SK-N-SH treated with all-trans-retinoic acid at 6 μM for 48 hours (cell line): ENCODE measurements around the gene DIP2C.

Source experiments
- CREB5 ChIP-seq: fragments of 250-450 bp; sonication (Bioruptor Pico); IDR thresholded peaks from 2 replicates; pipeline ENCODE4 v1.5.1; 2020; ENCODE audit warnings: low read depth, mild to moderate bottlenecking, moderate library complexity
- CSRNP3 ChIP-seq: fragments of 250-450 bp; sonication (Bioruptor Pico); IDR thresholded peaks from 2 replicates; pipeline ENCODE4 v1.5.1; 2021; ENCODE audit warnings: mild to moderate bottlenecking, moderate library complexity
- GLIS3 ChIP-seq: fragments of 250-450 bp; sonication (Bioruptor Pico); IDR thresholded peaks from 2 replicates; pipeline ENCODE4 v1.5.0; 2020; ENCODE audit warnings: mild to moderate bottlenecking, moderate library complexity
- PATZ1 ChIP-seq: fragments of 250-450 bp; sonication (Bioruptor Pico); IDR thresholded peaks from 2 replicates; pipeline ENCODE4 v1.8.0; 2020; ENCODE audit warnings: mild to moderate bottlenecking, moderate library complexity, borderline replicate concordance
- POU6F1 ChIP-seq: fragments of 250-450 bp; sonication (Bioruptor Pico); IDR thresholded peaks from 2 replicates; pipeline ENCODE4 v1.8.0; 2021; ENCODE audit warnings: low read depth, mild to moderate bottlenecking, moderate library complexity, borderline replicate concordance
- PPARA ChIP-seq: fragments of 250-450 bp; sonication (Bioruptor Pico); IDR thresholded peaks from 2 replicates; pipeline ENCODE4 v1.5.0; 2020; ENCODE audit warnings: mild to moderate bottlenecking, borderline replicate concordance
- RARB ChIP-seq: fragments of 250-450 bp; sonication (Bioruptor Pico); IDR thresholded peaks from 2 replicates; pipeline ENCODE4 v1.8.0; 2021; ENCODE audit warnings: mild to moderate bottlenecking, moderate library complexity
- TOX ChIP-seq: fragments of 250-450 bp; sonication (Bioruptor Pico); IDR thresholded peaks from 2 replicates; pipeline ENCODE4 v1.8.0; 2021; ENCODE audit warnings: mild to moderate bottlenecking, moderate library complexity, borderline replicate concordance
- ZFP3 ChIP-seq: fragments of 250-450 bp; sonication (Bioruptor Pico); IDR thresholded peaks from 2 replicates; pipeline ENCODE4 v1.5.0; 2020; ENCODE audit warnings: mild to moderate bottlenecking, moderate library complexity

- TF ChIP-seq RARB (no peak), TOX (no peak), PPARA (CRISPR knock-in tag) (no peak), PATZ1 (CRISPR knock-in tag) (no peak), CSRNP3 (no peak), ZFP3 (CRISPR knock-in tag) (no peak), GLIS3 (no peak), CREB5 (CRISPR knock-in tag) (no peak), POU6F1 (CRISPR knock-in tag) (no peak)
Measured at GRCh38 chr10:680745-681144, 8.7 kb downstream of the DIP2C start.
